ENCODE measurements around the gene C12orf43.

- TF ChIP-seq CTCF (IDR thresholded peaks at IDR 0.05; ENCODE audit: low read length) = no peak
- TF ChIP-seq EZH2phosphoT487 (IDR thresholded peaks at IDR 0.05; ENCODE audit: low read length) = no peak
- TF ChIP-seq EZH2 (optimal IDR thresholded peaks at IDR 0.05; ENCODE audit: low read depth, low read length) = no peak
Measured at GRCh38 chr12:121065345-121065744, 49.1 kb upstream of the C12orf43 start.
